ENCODE data around the gene ATP2A1. TPM values are rescaled to one million over a fixed set of nuclear protein-coding genes. Genes with fewer than 3 reads are reported as not detected.
A peak's percentile ranks its signal among the peaks of the same experiment; 100 is the strongest.

ATP2A1 gene
- total RNA-seq, 2 experiments from 2014 or later = 2.8 to 3.4 TPM

DNA sequence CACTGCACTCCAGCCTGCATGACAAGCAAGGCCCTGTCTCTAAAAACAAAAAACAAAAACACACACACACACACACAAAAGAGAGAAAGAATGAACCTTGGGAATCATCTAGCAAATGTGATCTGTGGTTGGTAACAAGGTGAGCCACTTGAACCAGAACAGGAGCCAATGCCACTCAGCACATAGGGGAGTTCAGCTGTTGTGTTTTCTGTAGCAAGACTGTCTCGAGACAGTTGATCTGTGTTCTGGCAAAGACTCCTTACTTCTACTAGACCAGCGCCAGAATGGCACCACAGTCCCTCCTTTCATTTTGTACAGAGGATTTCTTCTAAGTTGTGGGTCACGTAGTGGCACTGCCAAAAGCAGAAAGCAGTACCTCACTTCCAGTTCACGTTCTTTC, 20.7 kb downstream of the ATP2A1 start:
- ATAC-seq (no peak), DNase-seq (no peak)
- no peak overlapping the region for H3K4me3 Mint-ChIP-seq
- H3K36me3 Mint-ChIP-seq (ENCODE audit: low read depth) = no peaks in the 10 kb centered on the region
- no peaks in the 10 kb centered on the region for H3K4me1 Mint-ChIP-seq
- no peak overlapping the region for H3K27ac Mint-ChIP-seq
- CTCF ChIA-PET = interaction anchor here (1.3 kb wide), 1 partner anchor 9 kb away, joined by 3 read pairs; no protein-coding TSS in a partner anchor
- POLR2A ChIA-PET = interaction anchor here (0.7 kb wide), 1 partner anchor 21 kb away, joined by 4 read pairs; no protein-coding TSS in a partner anchor
- no peaks in the 10 kb centered on the region for H3K27me3 Mint-ChIP-seq
- intact Hi-C loops (cut with DNase I, micrococcal nuclease) = no loop called here
- H3K9me3 Mint-ChIP-seq (ENCODE audit: low read depth) = no peaks in the 10 kb centered on the region

DNA sequence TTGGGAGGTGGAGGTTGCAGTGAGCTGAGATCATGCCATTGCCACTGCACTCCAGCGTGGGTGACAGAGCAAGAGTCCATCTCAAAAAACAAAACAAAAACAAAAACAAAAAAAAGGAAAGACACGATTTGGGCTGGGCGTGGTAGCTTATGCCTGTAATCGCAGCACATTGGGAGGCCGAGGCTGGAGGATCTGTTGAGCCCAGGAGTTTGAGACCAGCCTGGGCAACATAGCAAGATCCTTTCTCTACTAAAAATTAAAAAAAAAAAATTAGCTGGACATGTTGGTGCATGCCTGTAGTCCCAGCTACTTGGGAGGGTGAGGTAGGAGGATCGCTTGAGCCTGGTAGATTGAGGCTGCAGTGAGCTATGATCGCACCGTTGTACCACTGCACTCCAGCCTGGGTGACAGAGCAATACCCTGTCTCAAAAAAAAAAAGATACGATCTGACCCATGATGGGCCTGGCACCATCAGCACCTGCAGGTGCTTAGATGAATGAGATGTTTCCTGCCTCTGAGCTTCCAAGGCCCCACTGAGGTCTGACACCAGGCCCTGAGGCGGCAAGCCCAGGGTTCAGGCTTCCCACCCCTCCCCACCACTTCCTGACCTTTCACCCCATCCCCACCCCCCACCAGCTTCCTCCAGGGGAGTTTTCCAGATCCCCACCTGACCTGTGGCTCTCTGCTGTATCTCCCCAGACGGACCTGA, 21.7 kb downstream of the ATP2A1 start:
- no peaks in the 10 kb centered on the region for H3K4me1 Mint-ChIP-seq
- CTCF ChIA-PET = interaction anchor here (0.6 kb wide), 1 partner anchor 89 kb away, joined by 3 read pairs; no protein-coding TSS in a partner anchor

DNA sequence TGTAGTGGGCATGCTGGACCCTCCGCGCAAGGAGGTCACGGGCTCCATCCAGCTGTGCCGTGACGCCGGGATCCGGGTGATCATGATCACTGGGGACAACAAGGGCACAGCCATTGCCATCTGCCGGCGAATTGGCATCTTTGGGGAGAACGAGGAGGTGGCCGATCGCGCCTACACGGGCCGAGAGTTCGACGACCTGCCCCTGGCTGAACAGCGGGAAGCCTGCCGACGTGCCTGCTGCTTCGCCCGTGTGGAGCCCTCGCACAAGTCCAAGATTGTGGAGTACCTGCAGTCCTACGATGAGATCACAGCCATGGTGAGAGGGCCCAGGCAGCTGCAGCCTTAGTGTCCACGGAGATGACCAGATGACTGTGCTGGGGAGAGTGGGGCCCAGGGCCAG, 22.3 kb downstream of the ATP2A1 start:
- ChIA-PET POLR2A (interaction anchor here (0.7 kb wide), 1 partner anchor 38 kb away, joined by 3 read pairs; no protein-coding TSS in a partner anchor), CTCF (no interaction called here)
- Mint-ChIP-seq H3K36me3 (ENCODE audit: low read depth) (no peaks in the 10 kb centered on the region), H3K27ac (no peak overlapping the region), H3K4me3 (no peak overlapping the region), H3K4me1 (no peaks in the 10 kb centered on the region), H3K27me3 (no peaks in the 10 kb centered on the region), H3K9me3 (ENCODE audit: low read depth) (no peaks in the 10 kb centered on the region)
- no peak for DNase-seq
- no peak for ATAC-seq
- intact Hi-C loops (cut with DNase I, micrococcal nuclease) = no loop called here

More for the DNA sequence above, 21.7 kb downstream of the ATP2A1 start:
- Mint-ChIP-seq H3K27me3 (no peaks in the 10 kb centered on the region), H3K27ac (no peak overlapping the region), H3K9me3 (ENCODE audit: low read depth) (no peaks in the 10 kb centered on the region), H3K36me3 (ENCODE audit: low read depth) (no peaks in the 10 kb centered on the region), H3K4me3 (no peak overlapping the region)
- ATAC-seq (no peak), DNase-seq (no peak)
- POLR2A ChIA-PET = interaction anchor here (0.7 kb wide), 2 partner anchors 38 to 361 kb away, joined by 3 to 4 read pairs; partner anchors contain the start of gene NUPR1
- intact Hi-C loops (cut with DNase I, micrococcal nuclease) = no loop called here

DNA sequence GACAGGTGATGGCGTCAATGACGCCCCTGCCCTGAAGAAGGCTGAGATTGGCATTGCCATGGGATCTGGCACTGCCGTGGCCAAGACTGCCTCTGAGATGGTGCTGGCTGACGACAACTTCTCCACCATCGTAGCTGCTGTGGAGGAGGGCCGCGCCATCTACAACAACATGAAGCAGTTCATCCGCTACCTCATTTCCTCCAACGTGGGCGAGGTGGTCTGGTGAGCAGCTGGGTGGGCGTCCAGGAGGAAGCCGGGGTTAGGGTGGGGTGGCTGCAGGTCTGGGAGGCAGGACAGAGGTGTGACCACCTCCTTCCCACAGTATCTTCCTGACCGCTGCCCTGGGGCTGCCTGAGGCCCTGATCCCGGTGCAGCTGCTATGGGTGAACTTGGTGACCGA, 23.6 kb downstream of the ATP2A1 start:
- intact Hi-C loops (cut with DNase I, micrococcal nuclease) = no loop called here
- Mint-ChIP-seq H3K27ac (no peak overlapping the region), H3K36me3 (ENCODE audit: low read depth) (no peaks in the 10 kb centered on the region), H3K4me3 (no peak overlapping the region), H3K9me3 (ENCODE audit: low read depth) (no peaks in the 10 kb centered on the region), H3K27me3 (no peaks in the 10 kb centered on the region), H3K4me1 (no peaks in the 10 kb centered on the region)
- ATAC-seq = no peak
- DNase-seq = no peak
- ChIA-PET CTCF (no interaction called here), POLR2A (no interaction called here)

DNA sequence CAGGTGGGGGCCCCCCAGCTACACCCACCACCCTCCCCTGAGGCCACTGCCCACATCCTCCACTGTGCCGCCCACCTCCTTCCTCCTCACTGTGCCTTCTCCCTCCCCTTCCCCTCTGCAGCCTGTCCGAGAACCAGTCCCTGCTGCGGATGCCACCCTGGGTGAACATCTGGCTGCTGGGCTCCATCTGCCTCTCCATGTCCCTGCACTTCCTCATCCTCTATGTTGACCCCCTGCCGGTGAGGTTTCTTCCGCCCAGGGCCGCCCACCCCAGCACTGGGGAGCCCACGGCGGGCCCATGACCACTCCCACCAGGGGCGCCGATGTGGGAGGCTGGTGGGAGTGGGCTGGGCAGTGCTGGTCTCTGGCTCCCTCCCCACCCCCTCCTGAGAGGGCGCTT, 24.6 kb downstream of the ATP2A1 start:
- Mint-ChIP-seq H3K4me3 (no peak overlapping the region), H3K4me1 (no peaks in the 10 kb centered on the region), H3K27ac (no peak overlapping the region), H3K9me3 (ENCODE audit: low read depth) (no peaks in the 10 kb centered on the region), H3K36me3 (ENCODE audit: low read depth) (no peaks in the 10 kb centered on the region), H3K27me3 (no peaks in the 10 kb centered on the region)
- ChIA-PET POLR2A (no interaction called here), CTCF (no interaction called here)
- no peak for DNase-seq
- intact Hi-C loops (cut with DNase I, micrococcal nuclease) = no loop called here
- no peak for ATAC-seq

DNA sequence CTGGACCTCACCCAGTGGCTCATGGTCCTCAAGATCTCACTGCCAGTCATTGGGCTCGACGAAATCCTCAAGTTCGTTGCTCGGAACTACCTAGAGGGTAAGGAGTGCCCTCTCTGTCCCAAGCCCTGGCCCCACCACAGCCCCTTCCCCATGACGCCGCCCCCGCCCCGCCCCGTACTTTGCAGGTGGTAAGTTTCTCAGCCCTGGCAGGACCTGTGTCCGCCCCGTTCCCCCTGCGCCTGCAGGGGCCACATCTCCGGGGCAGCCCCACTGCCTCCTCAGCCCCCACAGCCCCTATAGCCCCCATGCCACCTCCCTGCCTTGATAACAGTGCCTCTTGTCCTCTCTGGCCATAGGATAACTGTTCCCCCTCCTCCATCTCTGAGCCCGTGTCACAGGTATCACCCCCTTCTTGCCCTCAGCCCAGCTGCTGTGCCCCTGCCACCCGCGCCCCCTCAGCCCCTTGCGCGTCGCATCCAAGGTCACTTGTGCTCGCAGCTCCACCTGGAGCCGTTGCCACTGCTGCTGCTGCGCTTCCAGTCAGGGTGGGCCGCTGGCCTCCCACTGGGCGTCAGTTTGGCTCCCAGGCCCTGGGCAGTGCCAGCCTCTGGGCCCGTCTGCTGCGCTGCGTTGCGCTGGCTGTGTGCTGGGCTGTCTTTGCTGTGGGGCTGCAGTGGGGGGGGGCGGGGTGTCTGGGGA, 25.2 kb downstream of the ATP2A1 start:
- Mint-ChIP-seq H3K4me1 (no peaks in the 10 kb centered on the region), H3K27me3 (no peaks in the 10 kb centered on the region), H3K36me3 (ENCODE audit: low read depth) (peaks cover under 1% of the 10 kb centered on the region), H3K4me3 (no peak overlapping the region), H3K27ac (no peak overlapping the region), H3K9me3 (ENCODE audit: low read depth) (no peaks in the 10 kb centered on the region)
- ChIA-PET CTCF (no interaction called here), POLR2A (no interaction called here)
- intact Hi-C loops (cut with DNase I, micrococcal nuclease) = no loop called here
- ATAC-seq = no peak
- no peak for DNase-seq

DNA sequence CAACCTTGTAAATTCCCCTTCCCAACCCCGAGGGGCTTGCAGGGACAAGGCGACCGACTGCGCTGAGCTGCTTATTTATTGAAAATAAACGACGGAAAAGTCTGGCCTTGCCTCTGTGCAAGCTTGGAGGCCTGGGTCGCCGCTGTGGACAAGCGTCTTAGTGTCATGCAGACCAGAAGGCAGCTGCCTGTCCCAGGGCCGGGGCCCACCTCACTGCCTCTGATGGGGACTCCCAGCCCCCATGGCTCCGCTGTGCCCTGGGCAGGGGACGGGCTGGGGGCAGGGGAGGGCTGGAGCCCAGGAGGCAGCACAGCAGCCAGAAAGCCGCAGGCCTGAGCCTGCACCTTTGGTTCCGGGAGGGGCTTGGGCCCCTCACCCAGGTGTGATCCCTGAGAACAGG, 26.1 kb downstream of the ATP2A1 start:
- Mint-ChIP-seq H3K9me3 (ENCODE audit: low read depth) (no peaks in the 10 kb centered on the region), H3K4me1 (no peaks in the 10 kb centered on the region), H3K4me3 (no peak overlapping the region), H3K27me3 (no peaks in the 10 kb centered on the region), H3K36me3 (ENCODE audit: low read depth) (peaks cover 3% of the 10 kb centered on the region), H3K27ac (no peak overlapping the region)
- DNase-seq = no peak
- ATAC-seq = no peak
- intact Hi-C loops (cut with DNase I, micrococcal nuclease) = no loop called here
- CTCF ChIA-PET = no interaction called here
- POLR2A ChIA-PET = no interaction called here

DNA sequence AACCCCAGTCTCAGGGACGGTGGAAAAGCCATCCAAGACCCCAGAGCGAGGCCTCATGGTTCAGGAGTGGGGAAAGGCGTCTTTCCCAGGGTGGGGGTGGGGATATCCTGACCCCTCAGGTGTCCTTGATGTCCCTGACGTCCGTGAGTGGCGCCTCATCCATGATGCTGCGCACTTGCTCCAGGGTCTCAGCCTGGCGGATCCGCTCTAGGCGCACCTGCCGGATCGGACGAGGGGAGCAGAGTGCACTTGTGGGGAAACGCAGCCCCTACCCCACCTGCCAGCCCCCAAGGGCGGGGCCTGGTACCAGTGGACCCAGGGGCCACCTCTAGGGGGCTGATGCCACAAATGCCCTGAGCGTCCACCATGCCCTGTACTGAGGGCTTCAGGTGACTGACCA, 26.5 kb downstream of the ATP2A1 start:
- ChIA-PET POLR2A (no interaction called here), CTCF (no interaction called here)
- ATAC-seq = no peak
- no peaks in the 10 kb centered on the region for H3K4me1 Mint-ChIP-seq
- no peaks in the 10 kb centered on the region for H3K9me3 Mint-ChIP-seq (ENCODE audit: low read depth)
- H3K36me3 Mint-ChIP-seq (ENCODE audit: low read depth) = peaks cover 3% of the 10 kb centered on the region
- intact Hi-C loops (cut with DNase I, micrococcal nuclease) = no loop called here
- no peak overlapping the region for H3K4me3 Mint-ChIP-seq
- no peak for DNase-seq
- H3K27me3 Mint-ChIP-seq = no peaks in the 10 kb centered on the region
- no peak overlapping the region for H3K27ac Mint-ChIP-seq

DNA sequence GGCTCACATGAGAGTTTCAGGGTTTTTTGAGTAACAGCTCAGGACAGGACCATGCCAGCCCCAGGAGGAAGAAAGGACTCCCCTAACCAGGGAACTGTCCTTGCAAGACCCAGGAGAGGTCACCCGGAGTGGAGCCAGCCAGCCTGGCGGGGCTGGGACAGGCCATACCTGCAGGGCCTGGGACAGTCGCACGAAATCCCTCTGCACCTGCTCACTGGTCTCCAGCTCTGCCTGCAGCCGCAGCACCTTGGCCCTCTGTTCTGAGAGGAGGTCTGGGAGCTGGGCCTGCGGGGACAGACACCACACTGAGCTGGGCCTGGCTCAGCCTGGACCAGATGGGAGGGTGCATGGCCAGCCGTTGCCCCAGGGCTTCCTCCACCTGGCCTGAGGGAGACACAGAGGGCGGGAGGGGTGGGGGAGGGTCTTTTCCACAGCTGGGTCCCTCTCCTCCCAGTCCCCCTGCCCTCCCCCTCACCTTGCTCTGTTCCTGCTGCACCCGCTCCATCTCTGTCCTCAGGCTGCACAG, 27.0 kb downstream of the ATP2A1 start:
- Mint-ChIP-seq H3K27me3 (no peaks in the 10 kb centered on the region), H3K4me3 (no peak overlapping the region), H3K36me3 (ENCODE audit: low read depth) (peaks cover 7% of the 10 kb centered on the region), H3K4me1 (peaks cover 2% of the 10 kb centered on the region), H3K9me3 (ENCODE audit: low read depth) (no peaks in the 10 kb centered on the region), H3K27ac (no peak overlapping the region)
- intact Hi-C loops (cut with DNase I, micrococcal nuclease) = no loop called here
- POLR2A ChIA-PET = no interaction called here
- CTCF ChIA-PET = no interaction called here
- no peak for DNase-seq
- ATAC-seq = no peak

DNA sequence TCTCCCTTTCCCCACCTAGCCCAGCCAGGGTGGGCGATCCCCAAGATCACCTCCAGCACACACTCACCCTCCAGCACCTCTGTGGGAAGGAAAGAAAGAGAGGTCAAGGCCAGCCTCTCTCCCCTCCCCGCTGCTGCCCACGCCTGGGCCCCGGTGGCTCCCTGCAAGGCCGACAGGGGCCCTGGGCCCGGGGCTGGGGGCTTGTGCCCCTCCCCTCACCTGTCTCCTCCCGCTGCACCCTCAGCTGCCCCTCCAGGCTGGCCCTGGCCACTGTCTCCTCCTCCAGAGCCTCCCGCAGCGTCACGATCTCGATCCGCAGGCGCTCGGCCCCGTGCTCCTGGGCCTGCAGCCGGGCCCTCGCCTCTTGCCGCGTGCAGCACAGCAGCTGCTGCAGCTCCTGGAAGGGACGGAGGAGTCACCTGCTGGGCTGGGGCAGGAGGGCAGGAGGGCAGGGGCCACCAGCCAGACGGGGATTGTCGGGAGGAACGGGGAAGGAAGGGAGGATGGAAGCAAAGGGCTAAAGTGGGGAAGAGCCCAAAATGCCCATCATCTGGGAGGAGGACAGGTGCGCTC, 27.6 kb downstream of the ATP2A1 start:
- CTCF ChIA-PET = interaction anchor here (0.8 to 1.1 kb wide), 2 partner anchors 10 to 33 kb away, joined by 3 read pairs; no protein-coding TSS in a partner anchor

DNA sequence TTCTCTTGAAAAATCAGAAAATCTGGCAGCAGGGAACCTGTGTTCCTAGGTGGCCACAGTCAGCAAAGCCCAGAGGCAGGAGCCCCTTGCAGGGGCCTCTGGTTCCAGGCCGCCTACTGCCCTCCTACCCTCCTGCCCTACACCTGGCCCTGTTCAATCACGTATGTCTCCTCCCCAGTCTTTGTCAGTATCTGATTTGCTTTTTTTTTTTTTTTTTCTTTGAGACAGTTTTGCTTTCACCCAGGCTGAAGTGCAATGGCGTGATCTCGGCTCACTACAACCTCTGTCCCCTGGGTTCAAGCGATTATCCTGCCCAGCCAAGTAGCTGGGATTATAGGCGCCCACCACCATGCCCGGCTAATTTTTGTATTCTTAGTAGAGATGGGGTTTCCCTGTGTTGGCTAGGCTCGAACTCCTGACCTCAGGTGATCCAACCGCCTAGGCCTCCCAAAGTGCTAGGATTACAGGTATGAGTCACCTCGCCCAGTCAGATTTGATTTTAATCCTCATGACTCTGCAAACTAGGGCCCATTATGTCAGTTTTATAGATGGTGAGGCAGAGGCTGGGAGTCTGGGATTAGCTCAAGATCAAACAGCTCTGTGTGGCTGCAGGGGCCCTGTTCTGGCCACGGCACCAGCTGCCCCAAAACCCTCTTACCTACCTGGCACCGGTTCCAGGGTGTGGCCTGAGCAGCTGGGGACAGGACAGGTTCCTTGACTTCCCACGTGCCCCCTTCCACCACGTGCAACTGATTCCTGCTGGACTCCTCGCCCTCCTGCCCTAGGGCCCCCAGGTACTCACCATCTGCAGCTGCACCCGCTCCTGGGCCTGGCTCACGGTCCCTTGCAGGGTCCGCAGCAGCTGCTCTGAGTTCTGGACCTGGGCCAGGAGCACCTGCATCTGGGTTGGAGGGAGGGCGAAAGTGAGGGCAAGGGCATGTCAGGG, 32.1 kb downstream of the ATP2A1 start:
- Mint-ChIP-seq H3K4me1 (peaks cover 3% of the 10 kb centered on the region), H3K27me3 (no peaks in the 10 kb centered on the region), H3K4me3 (no peak overlapping the region), H3K27ac (no peak overlapping the region), H3K36me3 (ENCODE audit: low read depth) (peaks cover 18% of the 10 kb centered on the region), H3K9me3 (ENCODE audit: low read depth) (no peaks in the 10 kb centered on the region)
- peak; percentile 34 for DNase-seq
- ATAC-seq = peak; percentile 58
- intact Hi-C loops (cut with DNase I, micrococcal nuclease) = no loop called here
- CTCF ChIA-PET = interaction anchor here (0.7 kb wide), 1 partner anchor 9 kb away, joined by 3 read pairs; no protein-coding TSS in a partner anchor
- POLR2A ChIA-PET = no interaction called here

More for the DNA sequence above, 27.6 kb downstream of the ATP2A1 start:
- Mint-ChIP-seq H3K36me3 (ENCODE audit: low read depth) (peaks cover 7% of the 10 kb centered on the region), H3K4me3 (no peak overlapping the region), H3K9me3 (ENCODE audit: low read depth) (no peaks in the 10 kb centered on the region), H3K27me3 (no peaks in the 10 kb centered on the region), H3K27ac (no peak overlapping the region), H3K4me1 (peaks cover 3% of the 10 kb centered on the region)
- no peak for DNase-seq
- POLR2A ChIA-PET = no interaction called here
- intact Hi-C loops (cut with DNase I, micrococcal nuclease) = no loop called here
- ATAC-seq = no peak
